Endometrial microvascular endothelial cells (primary cell): ENCODE data around the gene SYTL5. TPM values are rescaled to one million over a fixed set of nuclear protein-coding genes. Genes with fewer than 3 reads are reported as not detected.

Source experiments
- in situ Hi-C: cut with HindIII; loops from 2 replicates; pipeline ENCODE4 v1.10.0; 2017; ENCODE audit warnings: low sequenced_read_pairs, low pct_unique_long_range_greater_than_20kb; ENCODE audit errors: inconsistent ontology term
- total RNA-seq: library from RNA; depleted of rRNA; stranded (reverse); fragments of >200 nt; gene quantifications from one replicate; pipeline ENCODE4 v1.2.3, GENCODE V29; 2015; ENCODE audit errors: inconsistent ontology term

The SYTL5 gene
- total RNA-seq, 1 donor from 2014 or later, result not detected

GRCh38 chrX:38175139-38175538 lies 168.8 kb downstream of the SYTL5 start:
- in situ Hi-C loops, result no loop called here

GRCh38 chrX:38178396-38178795 lies 172.0 kb downstream of the SYTL5 start:
- in situ Hi-C loops, result no loop called here

Other genes starting within 250 kb of the SYTL5 start
- not detected for gene CYBB, start 226.5 kb upstream of the SYTL5 start, total RNA-seq
- gene DYNLT3, start 159.0 kb upstream of the SYTL5 start, total RNA-seq, result 26.5 TPM
- gene SRPX, start 214.3 kb downstream of the SYTL5 start, total RNA-seq, result 148 TPM